Stomach (tissue), 9 donors: ENCODE measurements around the gene FAM229A. TPM values are rescaled to one million over a fixed set of nuclear protein-coding genes. Genes with fewer than 3 reads are reported as not detected.

Experiments used
- DNase-seq, 2 donors: peaks; one replicate each; pipeline versions ENCODE4 v3.0.0 to v3.0.0-alpha.2; 2013 to 2019
- H3K27ac ChIP-seq, 5 donors: fragments of 200-600 bp in 4 of 5; sonication (generic) in 4 of 5; one replicate each; pipeline ENCODE4 v1.5.1; 2013 to 2019; ENCODE audit warnings: mild to moderate bottlenecking in 1 of 5, moderate library complexity in 1 of 5
- H3K27me3 ChIP-seq, 3 donors: fragments of 200-600 bp; sonication (generic); one replicate each; pipeline ENCODE4 v1.5.1; 2017 to 2019; ENCODE audit warnings: mixed run types in 1 of 3
- H3K36me3 ChIP-seq, 4 donors: fragments of 200-600 bp; sonication (generic); 1 replicate in 3 of 4; 2 replicates in 1 of 4; pipeline ENCODE4 v1.5.1; 2016 to 2019
- H3K4me1 ChIP-seq, 4 donors: fragments of 200-600 bp; sonication (generic); one replicate each; pipeline ENCODE4 v1.5.1; 2016 to 2019
- H3K4me3 ChIP-seq, 4 donors: fragments of 200-600 bp; sonication (generic) in 3 of 4; one replicate each; pipeline ENCODE4 v1.5.1; 2016 to 2019; ENCODE audit warnings: mild to moderate bottlenecking in 1 of 4
- H3K9me3 ChIP-seq, 4 donors: fragments of 200-600 bp; sonication (generic); one replicate each; pipeline ENCODE4 v1.5.1; 2016 to 2019
- CTCF ChIP-seq, 7 experiments: fragments of 450-650 bp in 4 of 7; fragments of 200-600 bp in 3 of 7; sonication (generic) in 3 of 7; IDR thresholded peaks; one replicate each; pipeline ENCODE4 v1.5.1; 2016 to 2019; ENCODE audit warnings: antibody characterized with exemption in 7 of 7, control low read depth in 2 of 7, mild to moderate bottlenecking in 1 of 7
- EP300 ChIP-seq: sonication (generic); formaldehyde crosslinking; IDR thresholded peaks from one replicate; pipeline ENCODE4 v1.6.1; 2017; ENCODE audit warnings: antibody characterized with exemption
- POLR2A ChIP-seq, 4 donors: fragments of 450-650 bp; IDR thresholded peaks; one replicate each; pipeline ENCODE4 v1.6.1; 2016; ENCODE audit warnings: antibody characterized with exemption in 4 of 4, control low read depth in 2 of 4, mild to moderate bottlenecking in 1 of 4, moderate library complexity in 1 of 4
- POLR2AphosphoS5 ChIP-seq, 3 donors: sonication (generic); formaldehyde crosslinking; IDR thresholded peaks; one replicate each; pipeline ENCODE4 v1.6.1; 2016; ENCODE audit warnings: antibody characterized with exemption in 3 of 3
- WGBS, 5 donors: extraction: QIAGEN DNeasy Blood & Tissue Kit in 3 of 5; methylation state at CpG; one replicate each; pipeline versions ENCODE4 v1.1.5 to v1.1.7; 2013 to 2018; 5-methylcytosine and 5-hydroxymethylcytosine counted together
- intact Hi-C: fragments of 100-400 bp; cut with DNase I; formaldehyde crosslinking; loops from one replicate; pipeline ENCODE4 v1.15.1; 2023; ENCODE audit warnings: low total_unique reads
- polyA plus RNA-seq, 3 donors: library from polyadenylated mRNA; stranded (reverse); fragments of 200-250 nt; gene quantifications; one replicate each; pipeline ENCODE4 v1.2.3, GENCODE V29; 2013
- total RNA-seq, 5 donors: library from RNA; depleted of rRNA; stranded (reverse); fragments of >200 nt; gene quantifications; one replicate each; pipeline versions ENCODE4 v1.1.0 to v1.2.3, GENCODE V29; 2014 to 2016
- donor health status: healthy with polysubstance abuse.
- donor health status: Bipolar disorder and iron deficiency.
- donor health status: healthy.

The FAM229A gene
- total and polyA plus RNA-seq, 8 donors = 2.2 to 21.6 (median 8.8) TPM

- no peaks in the 10 kb centered on the region for H3K4me1 ChIP-seq
- 25 to 50% (median 32%) methylated on average over 1 of the region's 1 CpG for WGBS, 5 donors
- no peak for DNase-seq
- no peak overlapping the region for H3K27ac ChIP-seq
- no peak overlapping the region for H3K4me3 ChIP-seq
- no peak for TF ChIP-seq CTCF (IDR thresholded peaks at IDR 0.05)
- TF ChIP-seq EP300 = no peak
- TF ChIP-seq POLR2A (IDR thresholded peaks at IDR 0.05) = no peak
- TF ChIP-seq POLR2AphosphoS5 (IDR thresholded peaks at IDR 0.05) = no peak
- peaks cover 80 to 100% (median 95%) of the 10 kb centered on the region in 4 donors for H3K36me3 ChIP-seq
- no peaks in the 10 kb centered on the region for H3K9me3 ChIP-seq
- intact Hi-C loops = no loop called here
- H3K27me3 ChIP-seq = no peaks in the 10 kb centered on the region
Measured at GRCh38 chr1:32373996-32374592, 11.8 kb upstream of the FAM229A start.

- intact Hi-C loops = no loop called here
- no peaks in the 10 kb centered on the region for H3K27me3 ChIP-seq
- H3K27ac ChIP-seq = no peak overlapping the region
- peak in 1 of 2 donors; percentile 45 for DNase-seq
- TF ChIP-seq EP300 (no peak), POLR2AphosphoS5 (IDR thresholded peaks at IDR 0.05) (no peak), CTCF (IDR thresholded peaks at IDR 0.05) (no peak), POLR2A (IDR thresholded peaks at IDR 0.05) (no peak)
- H3K4me1 ChIP-seq = no peaks in the 10 kb centered on the region
- no peak overlapping the region for H3K4me3 ChIP-seq
- 78 to 91% (median 84%) methylated on average over 5 of the region's 5 CpGs for WGBS, 5 donors
- no peaks in the 10 kb centered on the region for H3K9me3 ChIP-seq
- H3K36me3 ChIP-seq = peaks cover 78 to 100% (median 95%) of the 10 kb centered on the region in 4 donors
Measured at GRCh38 chr1:32372149-32372756, 10.0 kb upstream of the FAM229A start.

GRCh38 chr1:32367912-32368635 lies 5.8 kb upstream of the FAM229A start:
- Histone ChIP-seq H3K27me3 (no peaks in the 10 kb centered on the region), H3K4me1 (no peaks in the 10 kb centered on the region), H3K27ac (no peak overlapping the region), H3K4me3 (no peak overlapping the region), H3K36me3 (peaks cover 62 to 99% (median 90%) of the 10 kb centered on the region in 4 donors), H3K9me3 (no peaks in the 10 kb centered on the region)
- no peak for TF ChIP-seq CTCF (IDR thresholded peaks at IDR 0.05)
- no peak for TF ChIP-seq POLR2A (IDR thresholded peaks at IDR 0.05)
- no peak for TF ChIP-seq EP300
- no peak for DNase-seq
- intact Hi-C loops = no loop called here
- 95 to 96% (median 96%) methylated on average over 7 of the region's 7 CpGs for WGBS, 5 donors

- Histone ChIP-seq H3K27ac (no peak overlapping the region), H3K4me3 (no peak overlapping the region), H3K4me1 (peaks cover 14 to 21% (median 17%) of the 10 kb centered on the region in 4 donors), H3K9me3 (no peaks in the 10 kb centered on the region), H3K36me3 (peaks cover 48 to 75% (median 69%) of the 10 kb centered on the region in 4 donors), H3K27me3 (no peaks in the 10 kb centered on the region)
- 88 to 91% (median 91%) methylated on average over 6 of the region's 6 CpGs for WGBS, 5 donors
- no peak for DNase-seq
- intact Hi-C loops = no loop called here
- no peak for TF ChIP-seq POLR2A (IDR thresholded peaks at IDR 0.05)
Measured at GRCh38 chr1:32365445-32365844, 3.2 kb upstream of the FAM229A start.
